NCI-H2171 treated with DMSO at 0.1 percent for 48 hours (cell line): ENCODE data around the gene PGRMC2.

ENCODE experiments used
- DNase-seq: peaks from one replicate; lab custom pipeline; 2025; lab: John Stamatoyannopoulos, UW

Gene PGRMC2

GRCh38 chr4:128298852-128299251, 11.2 kb upstream of the PGRMC2 start:
- no peak for DNase-seq

- no peak for DNase-seq
These were observed 10.6 kb upstream of the PGRMC2 start for GRCh38 chr4:128298146-128298758.

- DNase-seq = no peak
These were observed 7.6 kb upstream of the PGRMC2 start for GRCh38 chr4:128295255-128295654.

DNA sequence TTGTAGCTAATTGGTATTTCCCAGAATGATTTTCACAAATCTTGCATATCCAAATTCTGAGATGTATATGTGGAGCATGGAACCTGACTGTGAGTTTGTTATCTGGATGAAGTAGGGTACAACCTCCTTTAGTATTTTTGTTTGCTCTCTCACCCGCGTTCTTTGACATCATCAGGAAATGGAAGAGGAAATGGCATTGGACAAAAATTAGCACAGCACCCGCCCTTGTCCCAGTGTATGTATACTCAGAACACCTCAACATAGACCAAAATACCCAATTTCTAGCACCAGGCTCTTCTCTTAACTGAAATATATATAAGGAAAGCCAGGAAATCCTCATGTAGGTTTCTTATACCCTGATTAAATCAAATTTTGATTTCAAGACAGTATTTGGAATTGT, 6.9 kb upstream of the PGRMC2 start:
- no peak for DNase-seq

DNA sequence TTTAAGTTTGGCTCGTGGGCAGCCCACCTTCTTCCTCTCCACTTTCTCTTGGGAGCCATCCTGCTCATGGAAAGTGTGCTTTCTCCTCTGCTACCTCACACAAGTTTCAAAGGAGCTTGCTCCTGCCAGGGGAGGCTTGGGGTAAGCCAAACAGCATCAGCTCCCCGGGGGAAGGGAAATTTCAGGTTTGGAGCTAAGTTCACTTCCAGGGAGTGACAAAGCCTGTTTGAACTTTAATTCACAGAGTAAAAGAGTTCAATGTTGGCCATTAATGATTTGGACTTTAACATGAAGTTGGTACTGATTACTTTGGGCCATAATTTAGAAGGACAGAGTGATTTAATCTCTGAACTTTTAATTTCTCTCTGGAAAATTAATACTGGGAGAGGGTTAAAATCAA, 4.7 kb upstream of the PGRMC2 start:
- DNase-seq = no peak

GRCh38 chr4:128291096-128291495, 3.5 kb upstream of the PGRMC2 start:
- DNase-seq = no peak

DNA sequence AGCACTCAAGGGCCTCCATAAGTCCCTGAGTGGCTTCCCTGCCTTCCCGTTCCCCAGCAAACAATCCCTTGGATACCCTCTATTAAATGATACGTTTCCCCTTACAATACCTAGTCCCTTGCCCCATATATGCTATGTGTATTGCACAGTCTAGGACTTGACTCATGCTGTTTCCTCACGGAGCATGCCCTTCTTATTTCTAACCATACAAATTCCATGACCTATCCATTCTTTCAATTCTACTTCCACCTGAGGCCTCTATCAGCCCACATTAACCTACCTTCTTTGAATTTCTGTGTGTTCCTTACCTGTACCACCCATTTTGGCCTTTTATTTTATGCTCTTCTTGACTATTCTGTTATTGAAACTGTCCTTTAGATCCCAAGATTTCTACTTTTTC, 2.9 kb upstream of the PGRMC2 start:
- DNase-seq = no peak

GRCh38 chr4:128289523-128290158, 2.0 kb upstream of the PGRMC2 start:
- DNase-seq = no peak

DNA sequence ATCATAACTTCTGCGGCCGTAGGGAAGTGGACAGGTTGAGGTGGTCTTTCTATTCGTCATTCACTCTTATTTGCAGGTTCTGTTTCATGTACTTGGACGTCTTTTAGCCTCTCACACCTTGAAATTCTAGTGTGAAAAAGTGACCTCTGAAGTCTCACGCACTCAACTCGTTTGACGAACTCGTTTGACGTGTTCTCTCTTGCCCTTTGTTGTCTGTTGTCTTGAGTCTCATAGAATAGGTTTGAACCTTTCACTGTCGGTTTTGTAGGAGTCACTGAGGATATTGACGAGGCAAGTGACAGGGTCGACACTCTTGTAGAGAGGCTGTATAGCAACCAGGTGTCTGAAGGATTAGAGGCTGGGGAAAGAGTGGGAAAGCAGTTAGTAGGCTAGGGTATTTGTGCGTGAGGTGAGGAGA, 1.1 kb upstream of the PGRMC2 start:
- peak; percentile 23 for DNase-seq

- DNase-seq = peak; percentile 96
These were observed 467 bp upstream of the PGRMC2 start for GRCh38 chr4:128287871-128288688.

GRCh38 chr4:128286474-128287058, 1.0 kb downstream of the PGRMC2 start:
- peak; percentile 58 for DNase-seq

DNA sequence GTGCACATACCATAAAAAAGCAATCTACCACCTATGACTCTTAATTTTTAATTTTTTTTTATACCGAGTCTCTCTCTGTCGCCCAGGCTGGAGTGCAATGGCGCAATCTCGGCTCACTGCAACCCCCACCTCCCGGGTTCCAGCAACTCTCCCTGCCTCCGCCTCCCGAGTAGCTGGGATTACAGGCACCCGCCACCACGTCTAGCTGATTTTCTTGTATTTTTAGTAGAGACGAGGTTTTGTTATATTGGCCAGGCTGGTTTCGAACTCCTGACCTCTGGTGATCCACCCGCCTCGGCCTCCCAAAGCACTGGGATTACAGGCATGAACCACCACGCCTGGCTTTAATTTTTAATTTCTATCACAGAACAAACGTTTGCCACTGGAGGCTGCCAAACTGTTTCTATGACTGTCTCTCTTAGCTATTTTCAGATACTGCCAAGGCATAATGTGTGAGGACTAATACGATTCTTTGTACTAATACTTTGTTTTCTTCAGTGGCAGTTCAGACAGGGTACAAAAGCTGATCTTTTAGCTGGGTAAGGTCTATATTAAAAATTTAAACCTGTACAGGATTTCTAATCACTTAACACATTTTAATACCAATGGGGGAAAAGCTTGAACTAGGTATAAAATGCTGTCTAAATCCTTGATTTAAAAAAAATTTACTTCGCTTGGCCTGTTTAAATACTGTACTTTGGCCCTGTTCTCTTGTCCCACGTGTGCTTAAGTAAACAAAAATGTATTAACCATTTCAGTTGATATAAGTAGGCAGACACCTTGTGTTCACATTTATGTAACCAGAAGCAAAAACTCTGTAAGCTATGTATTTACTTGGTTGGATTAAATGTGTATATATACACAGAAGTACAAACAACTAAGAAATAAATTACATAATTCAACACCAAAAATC, 2.3 kb downstream of the PGRMC2 start:
- DNase-seq = peak; percentile 9

GRCh38 chr4:128284317-128284716, 3.3 kb downstream of the PGRMC2 start:
- DNase-seq = no peak

DNA sequence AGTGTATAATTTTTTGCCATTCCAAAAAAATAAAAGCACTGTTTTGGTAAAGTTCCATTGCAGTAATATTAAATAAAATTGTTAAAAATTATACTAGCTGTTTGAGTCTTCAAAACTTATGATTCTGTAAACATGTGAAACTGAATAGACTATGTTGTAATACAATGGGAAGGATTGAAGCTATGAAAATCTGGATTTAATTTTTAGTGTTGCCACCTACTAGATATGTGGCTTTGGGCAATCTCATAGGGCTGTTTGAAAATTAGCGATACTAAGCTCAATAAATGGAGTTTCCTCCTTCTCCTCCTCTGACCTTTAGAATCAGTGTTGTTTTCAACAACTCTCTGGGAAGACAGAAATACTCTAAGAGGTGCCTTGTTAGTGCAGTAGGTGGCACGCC, 4.5 kb downstream of the PGRMC2 start:
- no peak for DNase-seq

GRCh38 chr4:128282516-128282915, 5.1 kb downstream of the PGRMC2 start:
- no peak for DNase-seq

GRCh38 chr4:128281354-128281753, 6.3 kb downstream of the PGRMC2 start:
- DNase-seq = no peak

DNA sequence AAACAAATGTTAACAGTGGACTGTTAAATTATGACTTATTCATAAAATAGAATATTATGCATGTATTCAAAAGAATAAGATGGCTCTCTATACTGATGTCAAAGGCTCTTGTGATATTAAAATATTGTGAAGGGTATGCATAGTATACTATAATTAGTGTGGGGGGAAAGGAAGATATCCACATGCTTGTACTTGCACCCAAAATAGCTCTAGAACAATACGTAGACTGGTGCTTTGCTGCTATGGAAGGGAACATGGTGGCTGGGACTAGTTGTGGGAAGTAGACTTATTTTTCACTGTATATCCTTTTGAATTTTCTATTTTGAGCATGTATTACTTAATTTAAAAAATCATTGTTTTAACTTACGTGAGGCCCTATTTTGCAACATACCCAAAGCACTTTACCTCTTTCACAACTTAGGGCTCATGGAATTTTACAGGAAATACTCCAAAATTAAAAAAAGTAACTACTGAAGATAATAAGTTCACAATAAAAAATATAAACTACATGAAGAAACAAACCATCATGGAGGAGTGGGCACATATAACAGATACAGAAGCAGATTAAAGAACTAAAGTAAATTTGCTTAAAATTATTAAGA, 7.9 kb downstream of the PGRMC2 start:
- DNase-seq = no peak

- DNase-seq = peak; percentile 61
These were observed 9.8 kb downstream of the PGRMC2 start for GRCh38 chr4:128277856-128278255.

- DNase-seq = no peak
These were observed 12.3 kb downstream of the PGRMC2 start for GRCh38 chr4:128275346-128275745.

DNA sequence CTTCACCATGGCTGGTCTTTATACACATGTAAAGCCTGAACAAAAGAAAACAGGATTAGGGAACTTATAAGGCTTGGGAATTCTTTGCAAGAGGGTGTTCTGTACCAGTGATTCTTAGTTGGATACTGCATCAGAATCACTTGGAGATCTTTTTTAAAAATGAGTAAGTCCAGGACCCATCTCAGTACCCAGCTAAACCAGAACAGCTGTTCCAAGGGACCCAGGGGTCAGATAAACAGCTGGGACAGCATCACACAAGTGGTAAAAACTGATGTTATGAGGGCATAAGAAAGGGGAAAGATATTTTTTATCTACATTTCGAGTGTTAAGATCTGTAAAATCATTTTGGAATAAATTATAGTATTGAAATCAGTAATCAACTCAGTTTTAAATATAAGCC, 16.1 kb downstream of the PGRMC2 start:
- DNase-seq = no peak

DNA sequence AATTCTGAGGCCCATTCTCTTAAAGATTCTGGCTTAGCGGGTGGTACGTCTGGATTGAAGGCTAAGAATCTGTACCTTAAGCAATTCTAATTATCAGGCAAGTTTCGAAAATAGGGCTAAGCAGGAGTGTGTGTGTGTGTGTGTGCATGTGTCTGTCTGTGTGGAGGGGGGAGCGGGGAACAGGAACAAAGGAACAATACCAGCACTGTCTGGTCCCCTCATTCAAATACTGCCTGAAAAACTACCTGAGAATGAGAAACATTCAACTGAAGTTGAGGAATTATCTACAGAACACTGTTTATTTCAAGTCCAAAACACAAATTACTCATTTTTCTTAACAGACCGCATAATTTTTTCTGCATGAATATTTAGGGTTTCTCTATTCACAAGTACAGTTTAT, 18.6 kb downstream of the PGRMC2 start:
- DNase-seq = no peak
